ENCODE results near the gene BRSK2. TPM values are rescaled to one million over a fixed set of nuclear protein-coding genes. Genes with fewer than 3 reads are reported as not detected.
"Not testable (repeated sequence)": the region's sequence is repeated elsewhere in the genome, so short reads cannot be mapped to it uniquely, and the experiment has no call there.

BRSK2 gene
- total and polyA plus RNA-seq, 4 donors, result 0.55 to 1.0 (median 0.62) TPM

- no peaks in the 10 kb centered on the region for H3K27me3 ChIP-seq (ENCODE audit: control insufficient read depth in 1 of 2, insufficient read depth in 2 of 2, low read length in 1 of 2)
- H3K4me3 ChIP-seq (ENCODE audit: low read length in 2 of 2), result no peak overlapping the region
- H3K9me3 ChIP-seq (ENCODE audit: control insufficient read depth, low read length), result no peaks in the 10 kb centered on the region
- DNase-seq (no peak), ATAC-seq (ENCODE audit: low FRiP score) (no peak)
- no peaks in the 10 kb centered on the region for H3K4me1 ChIP-seq (ENCODE audit: control insufficient read depth in 1 of 2, insufficient read depth in 2 of 2, low read length in 2 of 2)
- H3K36me3 ChIP-seq (ENCODE audit: control insufficient read depth in 1 of 2, insufficient read depth in 2 of 2, low read length in 1 of 2), result no peaks in the 10 kb centered on the region
- 82 to 87% methylated on average over 20 to 26 of the region's 36 CpGs for WGBS, 2 donors
- H3K27ac ChIP-seq (ENCODE audit: low read depth in 1 of 2, low read length in 2 of 2), result no peak overlapping the region
- intact Hi-C loops (cut with DNase I), result no loop called here
These were observed 22.8 kb downstream of the BRSK2 start for GRCh38 chr11:1412377-1413095.

GRCh38 chr11:1414650-1415049 is 24.9 kb downstream of the BRSK2 start:
- no peak for DNase-seq
- intact Hi-C loops (cut with DNase I), result no loop called here
- WGBS, 2 donors, result 89% methylated on average over 22 of the region's 22 CpGs
- Histone ChIP-seq H3K36me3 (ENCODE audit: control insufficient read depth in 1 of 2, insufficient read depth in 2 of 2, low read length in 1 of 2) (no peaks in the 10 kb centered on the region), H3K4me1 (ENCODE audit: control insufficient read depth in 1 of 2, insufficient read depth in 2 of 2, low read length in 2 of 2) (no peaks in the 10 kb centered on the region), H3K4me3 (ENCODE audit: low read length in 2 of 2) (no peak overlapping the region), H3K27me3 (ENCODE audit: control insufficient read depth in 1 of 2, insufficient read depth in 2 of 2, low read length in 1 of 2) (no peaks in the 10 kb centered on the region), H3K27ac (ENCODE audit: low read depth in 1 of 2, low read length in 2 of 2) (no peak overlapping the region), H3K9me3 (ENCODE audit: control insufficient read depth, low read length) (no peaks in the 10 kb centered on the region)
- ATAC-seq (ENCODE audit: low FRiP score), result no peak

GRCh38 chr11:1415631-1416030 is 25.9 kb downstream of the BRSK2 start:
- intact Hi-C loops (cut with DNase I), result no loop called here
- H3K27ac ChIP-seq (ENCODE audit: low read depth in 1 of 2, low read length in 2 of 2), result no peak overlapping the region
- no peaks in the 10 kb centered on the region for H3K27me3 ChIP-seq (ENCODE audit: control insufficient read depth in 1 of 2, insufficient read depth in 2 of 2, low read length in 1 of 2)
- no peaks in the 10 kb centered on the region for H3K36me3 ChIP-seq (ENCODE audit: control insufficient read depth in 1 of 2, insufficient read depth in 2 of 2, low read length in 1 of 2)
- no peak overlapping the region for H3K4me3 ChIP-seq (ENCODE audit: low read length in 2 of 2)
- WGBS, 2 donors, result 89 to 93% methylated on average over 7 of the region's 7 CpGs
- DNase-seq (no peak), ATAC-seq (ENCODE audit: low FRiP score) (no peak)
- H3K9me3 ChIP-seq (ENCODE audit: control insufficient read depth, low read length), result no peaks in the 10 kb centered on the region
- H3K4me1 ChIP-seq (ENCODE audit: control insufficient read depth in 1 of 2, insufficient read depth in 2 of 2, low read length in 2 of 2), result no peaks in the 10 kb centered on the region

GRCh38 chr11:1418192-1418795 is 28.6 kb downstream of the BRSK2 start:
- H3K27me3 ChIP-seq (ENCODE audit: control insufficient read depth in 1 of 2, insufficient read depth in 2 of 2, low read length in 1 of 2); DNase-seq; H3K4me3 ChIP-seq (ENCODE audit: low read length in 2 of 2); H3K36me3 ChIP-seq (ENCODE audit: control insufficient read depth in 1 of 2, insufficient read depth in 2 of 2, low read length in 1 of 2); intact Hi-C loops (cut with DNase I); H3K27ac ChIP-seq (ENCODE audit: low read depth in 1 of 2, low read length in 2 of 2); H3K9me3 ChIP-seq (ENCODE audit: control insufficient read depth, low read length); ATAC-seq (ENCODE audit: low FRiP score); H3K4me1 ChIP-seq (ENCODE audit: control insufficient read depth in 1 of 2, insufficient read depth in 2 of 2, low read length in 2 of 2): not testable (repeated sequence)
- 96 to 100% methylated on average over 1 of the region's 1 CpG for WGBS, 2 donors

- no peak for ATAC-seq (ENCODE audit: low FRiP score)
- Histone ChIP-seq H3K9me3 (ENCODE audit: control insufficient read depth, low read length) (no peaks in the 10 kb centered on the region), H3K4me3 (ENCODE audit: low read length in 2 of 2) (no peak overlapping the region), H3K27me3 (ENCODE audit: control insufficient read depth in 1 of 2, insufficient read depth in 2 of 2, low read length in 1 of 2) (no peaks in the 10 kb centered on the region), H3K36me3 (ENCODE audit: control insufficient read depth in 1 of 2, insufficient read depth in 2 of 2, low read length in 1 of 2) (no peaks in the 10 kb centered on the region), H3K27ac (ENCODE audit: low read depth in 1 of 2, low read length in 2 of 2) (no peak overlapping the region), H3K4me1 (ENCODE audit: control insufficient read depth in 1 of 2, insufficient read depth in 2 of 2, low read length in 2 of 2) (no peaks in the 10 kb centered on the region)
- 90 to 92% methylated on average over 17 of the region's 17 CpGs for WGBS, 2 donors
- intact Hi-C loops (cut with DNase I), result no loop called here
- no peak for DNase-seq
These were observed 30.1 kb downstream of the BRSK2 start for GRCh38 chr11:1419811-1420210.

GRCh38 chr11:1421291-1421690 is 31.6 kb downstream of the BRSK2 start:
- no peak for DNase-seq
- 91% methylated on average over 11 of the region's 11 CpGs for WGBS, 2 donors
- intact Hi-C loops (cut with DNase I), result no loop called here

GRCh38 chr11:1422481-1422880 is 32.7 kb downstream of the BRSK2 start:
- H3K4me3 ChIP-seq (ENCODE audit: low read length in 2 of 2), result no peak overlapping the region
- ATAC-seq (ENCODE audit: low FRiP score), result no peak
- H3K27ac ChIP-seq (ENCODE audit: low read depth in 1 of 2, low read length in 2 of 2), result no peak overlapping the region
- H3K27me3 ChIP-seq (ENCODE audit: control insufficient read depth in 1 of 2, insufficient read depth in 2 of 2, low read length in 1 of 2), result no peaks in the 10 kb centered on the region
- WGBS, 2 donors, result 54 to 58% methylated on average over 9 of the region's 9 CpGs
- intact Hi-C loops (cut with DNase I), result no loop called here
- DNase-seq, result no peak
- H3K4me1 ChIP-seq (ENCODE audit: control insufficient read depth in 1 of 2, insufficient read depth in 2 of 2, low read length in 2 of 2), result no peaks in the 10 kb centered on the region
- H3K36me3 ChIP-seq (ENCODE audit: control insufficient read depth in 1 of 2, insufficient read depth in 2 of 2, low read length in 1 of 2), result no peaks in the 10 kb centered on the region
- H3K9me3 ChIP-seq (ENCODE audit: control insufficient read depth, low read length), result no peaks in the 10 kb centered on the region

More at GRCh38 chr11:1421291-1421690, 31.6 kb downstream of the BRSK2 start:
- Histone ChIP-seq H3K27ac (ENCODE audit: low read depth in 1 of 2, low read length in 2 of 2) (no peak overlapping the region), H3K4me3 (ENCODE audit: low read length in 2 of 2) (no peak overlapping the region), H3K9me3 (ENCODE audit: control insufficient read depth, low read length) (no peaks in the 10 kb centered on the region), H3K36me3 (ENCODE audit: control insufficient read depth in 1 of 2, insufficient read depth in 2 of 2, low read length in 1 of 2) (no peaks in the 10 kb centered on the region), H3K27me3 (ENCODE audit: control insufficient read depth in 1 of 2, insufficient read depth in 2 of 2, low read length in 1 of 2) (no peaks in the 10 kb centered on the region), H3K4me1 (ENCODE audit: control insufficient read depth in 1 of 2, insufficient read depth in 2 of 2, low read length in 2 of 2) (no peaks in the 10 kb centered on the region)
- no peak for ATAC-seq (ENCODE audit: low FRiP score)

- H3K9me3 ChIP-seq (ENCODE audit: control insufficient read depth, low read length), result no peaks in the 10 kb centered on the region
- no peak overlapping the region for H3K27ac ChIP-seq (ENCODE audit: low read depth in 1 of 2, low read length in 2 of 2)
- no peaks in the 10 kb centered on the region for H3K36me3 ChIP-seq (ENCODE audit: control insufficient read depth in 1 of 2, insufficient read depth in 2 of 2, low read length in 1 of 2)
- no peaks in the 10 kb centered on the region for H3K4me1 ChIP-seq (ENCODE audit: control insufficient read depth in 1 of 2, insufficient read depth in 2 of 2, low read length in 2 of 2)
- no peaks in the 10 kb centered on the region for H3K27me3 ChIP-seq (ENCODE audit: control insufficient read depth in 1 of 2, insufficient read depth in 2 of 2, low read length in 1 of 2)
- no peak overlapping the region for H3K4me3 ChIP-seq (ENCODE audit: low read length in 2 of 2)
- 86 to 88% methylated on average over 15 of the region's 15 CpGs for WGBS, 2 donors
- no peak for DNase-seq
- intact Hi-C loops (cut with DNase I), result no loop called here
- ATAC-seq (ENCODE audit: low FRiP score), result no peak
These were observed 33.2 kb downstream of the BRSK2 start for GRCh38 chr11:1422981-1423380.

- H3K4me3 ChIP-seq (ENCODE audit: low read length in 2 of 2); DNase-seq; ATAC-seq (ENCODE audit: low FRiP score); intact Hi-C loops (cut with DNase I); H3K27me3 ChIP-seq (ENCODE audit: control insufficient read depth in 1 of 2, insufficient read depth in 2 of 2, low read length in 1 of 2); H3K36me3 ChIP-seq (ENCODE audit: control insufficient read depth in 1 of 2, insufficient read depth in 2 of 2, low read length in 1 of 2); H3K4me1 ChIP-seq (ENCODE audit: control insufficient read depth in 1 of 2, insufficient read depth in 2 of 2, low read length in 2 of 2); H3K27ac ChIP-seq (ENCODE audit: low read depth in 1 of 2, low read length in 2 of 2); H3K9me3 ChIP-seq (ENCODE audit: control insufficient read depth, low read length): not testable (repeated sequence)
- WGBS, 2 donors, result 85 to 89% methylated on average over 13 to 22 of the region's 22 CpGs
These were observed 33.7 kb downstream of the BRSK2 start for GRCh38 chr11:1423406-1423805.

Measured in aorta (tissue), 5 donors.